Measurements from ENCODE around the gene PIEZO2. TPM values are rescaled to one million over a fixed set of nuclear protein-coding genes. Genes with fewer than 3 reads are reported as not detected.

Gene PIEZO2
- total RNA-seq, 1 donor from 2014 or later = 1.7 TPM

DNA sequence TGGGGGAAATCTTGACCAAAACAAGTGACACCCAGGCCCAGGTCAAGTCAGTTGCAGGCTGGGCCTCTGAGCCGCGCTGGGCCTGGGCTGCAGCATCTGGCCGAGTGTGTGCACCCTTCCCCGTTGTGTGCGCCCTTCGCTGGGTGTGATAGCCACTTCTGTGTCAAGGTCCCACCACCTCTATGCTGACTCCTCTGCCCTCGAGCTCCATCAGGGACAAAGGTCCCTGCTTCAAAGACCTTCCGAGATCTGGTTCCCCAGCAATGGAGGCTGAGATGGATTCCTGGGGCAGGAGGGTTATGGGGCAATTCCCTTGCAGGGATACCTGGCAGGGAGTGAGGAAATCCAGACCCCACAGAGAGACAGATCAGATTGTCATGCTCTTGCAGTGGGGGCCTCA lies 93.6 kb downstream of the PIEZO2 start:
- Mint-ChIP-seq H3K36me3 (ENCODE audit: insufficient read depth) (no peaks in the 10 kb centered on the region), H3K9me3 (ENCODE audit: low read depth) (peaks cover 5% of the 10 kb centered on the region), H3K4me1 (ENCODE audit: low read depth) (peaks cover 11% of the 10 kb centered on the region), H3K27ac (no peak overlapping the region), H3K4me3 (ENCODE audit: low read depth) (no peak overlapping the region), H3K27me3 (peaks cover 58% of the 10 kb centered on the region)
- TF ChIP-seq, protein P1, sequence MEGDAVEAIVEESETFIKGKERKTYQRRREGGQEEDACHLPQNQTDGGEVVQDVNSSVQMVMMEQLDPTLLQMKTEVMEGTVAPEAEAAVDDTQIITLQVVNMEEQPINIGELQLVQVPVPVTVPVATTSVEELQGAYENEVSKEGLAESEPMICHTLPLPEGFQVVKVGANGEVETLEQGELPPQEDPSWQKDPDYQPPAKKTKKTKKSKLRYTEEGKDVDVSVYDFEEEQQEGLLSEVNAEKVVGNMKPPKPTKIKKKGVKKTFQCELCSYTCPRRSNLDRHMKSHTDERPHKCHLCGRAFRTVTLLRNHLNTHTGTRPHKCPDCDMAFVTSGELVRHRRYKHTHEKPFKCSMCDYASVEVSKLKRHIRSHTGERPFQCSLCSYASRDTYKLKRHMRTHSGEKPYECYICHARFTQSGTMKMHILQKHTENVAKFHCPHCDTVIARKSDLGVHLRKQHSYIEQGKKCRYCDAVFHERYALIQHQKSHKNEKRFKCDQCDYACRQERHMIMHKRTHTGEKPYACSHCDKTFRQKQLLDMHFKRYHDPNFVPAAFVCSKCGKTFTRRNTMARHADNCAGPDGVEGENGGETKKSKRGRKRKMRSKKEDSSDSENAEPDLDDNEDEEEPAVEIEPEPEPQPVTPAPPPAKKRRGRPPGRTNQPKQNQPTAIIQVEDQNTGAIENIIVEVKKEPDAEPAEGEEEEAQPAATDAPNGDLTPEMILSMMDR (IDR thresholded peaks at IDR 0.05; ENCODE audit: unreplicated experiment) = no peak
- DNase-seq (ENCODE audit: low spot score, unreplicated experiment) = no peak

DNA sequence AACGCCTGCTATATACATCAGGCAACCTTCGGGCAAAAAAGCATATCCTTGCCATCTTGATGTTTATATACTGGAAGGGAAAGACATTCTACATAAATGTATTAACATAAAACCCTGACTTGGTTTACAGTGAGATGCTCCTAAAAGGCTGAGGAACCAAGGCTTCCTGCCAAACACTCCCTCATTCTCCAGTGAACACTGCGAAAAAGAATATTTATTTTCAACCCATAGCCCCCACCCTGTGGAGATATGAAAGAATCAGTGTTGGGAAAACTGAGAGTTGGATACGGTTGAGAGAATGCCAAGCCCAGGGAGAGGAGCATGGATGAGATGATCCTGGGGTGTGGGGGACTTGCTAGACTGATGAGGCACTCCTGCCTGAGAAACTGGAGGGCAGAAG lies 94.9 kb downstream of the PIEZO2 start:
- TF ChIP-seq, protein P1 (IDR thresholded peaks at IDR 0.05; ENCODE audit: unreplicated experiment) = no peak
- H3K27ac Mint-ChIP-seq = no peak overlapping the region
- no peaks in the 10 kb centered on the region for H3K36me3 Mint-ChIP-seq (ENCODE audit: insufficient read depth)
- peaks cover 8% of the 10 kb centered on the region for H3K9me3 Mint-ChIP-seq (ENCODE audit: low read depth)
- peaks cover 11% of the 10 kb centered on the region for H3K4me1 Mint-ChIP-seq (ENCODE audit: low read depth)
- no peak for DNase-seq (ENCODE audit: low spot score, unreplicated experiment)
- H3K27me3 Mint-ChIP-seq = peaks cover 62% of the 10 kb centered on the region
- no peak overlapping the region for H3K4me3 Mint-ChIP-seq (ENCODE audit: low read depth)

DNA sequence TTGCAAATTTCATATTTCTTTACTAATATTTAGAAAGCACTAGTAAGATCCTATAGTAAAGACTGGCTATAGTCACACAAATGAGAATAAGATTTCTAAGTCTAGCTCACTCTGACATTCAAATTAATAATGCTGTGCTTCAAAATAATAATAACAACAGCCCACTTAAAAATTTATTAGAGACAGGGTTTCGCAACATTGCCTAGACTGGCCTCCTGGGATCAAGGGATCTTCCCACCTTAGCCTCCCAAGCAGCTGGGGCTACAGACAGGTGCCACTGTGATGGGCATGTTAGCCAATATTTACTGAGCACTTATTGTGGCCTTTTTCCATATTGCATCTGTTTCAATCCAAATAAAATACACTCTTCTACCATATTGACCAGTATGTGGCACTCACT lies 96.1 kb downstream of the PIEZO2 start:
- no peak overlapping the region for H3K27ac Mint-ChIP-seq
- TF ChIP-seq, protein P1 (IDR thresholded peaks at IDR 0.05; ENCODE audit: unreplicated experiment) = no peak
- DNase-seq (ENCODE audit: low spot score, unreplicated experiment) = no peak

DNA sequence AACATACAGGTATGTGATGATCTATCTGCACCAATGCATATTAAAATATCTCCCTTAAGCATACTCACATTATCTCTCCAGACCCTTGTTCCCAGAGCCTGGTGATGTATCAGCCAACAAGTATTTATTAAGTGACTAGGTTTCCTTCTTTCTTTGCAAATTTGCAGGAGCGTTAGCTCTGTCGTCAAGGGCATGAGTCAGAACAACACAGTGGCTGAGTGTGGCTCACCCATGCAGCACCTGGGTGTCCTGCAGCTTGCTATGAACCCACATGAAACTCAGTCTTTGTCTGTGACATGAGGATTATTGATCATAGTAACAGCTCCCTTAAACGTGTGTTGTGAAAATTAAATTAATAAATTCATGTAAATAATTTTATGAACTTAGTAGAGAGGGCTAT lies 96.6 kb downstream of the PIEZO2 start:
- peaks cover 59% of the 10 kb centered on the region for H3K27me3 Mint-ChIP-seq
- peaks cover 11% of the 10 kb centered on the region for H3K4me1 Mint-ChIP-seq (ENCODE audit: low read depth)
- peaks cover 4% of the 10 kb centered on the region for H3K9me3 Mint-ChIP-seq (ENCODE audit: low read depth)
- TF ChIP-seq, protein P1 (IDR thresholded peaks at IDR 0.05; ENCODE audit: unreplicated experiment) = no peak
- DNase-seq (ENCODE audit: low spot score, unreplicated experiment) = no peak
- no peaks in the 10 kb centered on the region for H3K36me3 Mint-ChIP-seq (ENCODE audit: insufficient read depth)
- no peak overlapping the region for H3K4me3 Mint-ChIP-seq (ENCODE audit: low read depth)
- no peak overlapping the region for H3K27ac Mint-ChIP-seq

More for the DNA sequence above, 96.1 kb downstream of the PIEZO2 start:
- Mint-ChIP-seq H3K9me3 (ENCODE audit: low read depth) (peaks cover 4% of the 10 kb centered on the region), H3K4me3 (ENCODE audit: low read depth) (no peak overlapping the region), H3K4me1 (ENCODE audit: low read depth) (peaks cover 11% of the 10 kb centered on the region), H3K27me3 (peaks cover 59% of the 10 kb centered on the region), H3K36me3 (ENCODE audit: insufficient read depth) (no peaks in the 10 kb centered on the region)

DNA sequence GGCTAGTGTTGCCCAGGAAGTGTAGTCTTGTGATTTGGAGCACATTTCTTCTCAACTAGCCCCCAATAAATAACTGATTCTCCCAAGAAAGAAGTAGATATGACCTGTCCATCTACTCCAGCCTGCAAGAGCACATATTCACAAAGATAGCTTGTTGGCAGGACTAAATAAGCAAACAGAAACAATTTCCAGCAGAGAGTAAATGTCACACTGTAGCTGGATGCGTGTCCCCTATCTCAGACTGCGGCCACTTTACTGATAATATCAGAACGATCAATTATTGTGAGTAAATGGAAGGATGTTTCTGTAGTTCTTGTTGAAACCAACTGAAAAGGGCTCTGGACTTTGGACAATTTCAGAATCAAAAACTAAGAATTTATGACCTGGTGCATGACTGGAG lies 97.9 kb downstream of the PIEZO2 start:
- peaks cover 4% of the 10 kb centered on the region for H3K9me3 Mint-ChIP-seq (ENCODE audit: low read depth)
- peaks cover 11% of the 10 kb centered on the region for H3K4me1 Mint-ChIP-seq (ENCODE audit: low read depth)
- TF ChIP-seq, protein P1 (IDR thresholded peaks at IDR 0.05; ENCODE audit: unreplicated experiment) = no peak
- H3K36me3 Mint-ChIP-seq (ENCODE audit: insufficient read depth) = no peaks in the 10 kb centered on the region
- no peak overlapping the region for H3K27ac Mint-ChIP-seq
- DNase-seq (ENCODE audit: low spot score, unreplicated experiment) = no peak
- peaks cover 62% of the 10 kb centered on the region for H3K27me3 Mint-ChIP-seq
- H3K4me3 Mint-ChIP-seq (ENCODE audit: low read depth) = no peak overlapping the region
